ENCODE results near the gene CCDC97. TPM values are rescaled to one million over a fixed set of nuclear protein-coding genes. Genes with fewer than 3 reads are reported as not detected.

Gene CCDC97
- total RNA-seq, 1 donor from 2014 or later, result 8.9 TPM

GRCh38 chr19:41319500-41320184 lies 9.7 kb downstream of the CCDC97 start:
- Histone ChIP-seq H3K27me3 (ENCODE audit: control insufficient read depth in 3 of 3, insufficient read depth in 3 of 3, low read length in 3 of 3) (no peaks in the 10 kb centered on the region), H3K4me1 (ENCODE audit: control insufficient read depth in 3 of 3, insufficient read depth in 3 of 3, low read length in 3 of 3) (peaks cover 32 to 37% (median 35%) of the 10 kb centered on the region in 3 donors), H3K4me3 (ENCODE audit: low read length in 3 of 3) (no peak overlapping the region), H3K9me3 (ENCODE audit: control insufficient read depth in 3 of 3, low read length in 3 of 3) (no peaks in the 10 kb centered on the region), H3K36me3 (ENCODE audit: control insufficient read depth in 3 of 3, insufficient read depth in 3 of 3, low read length in 3 of 3) (peaks cover 48 to 60% (median 54%) of the 10 kb centered on the region in 3 donors), H3K27ac (ENCODE audit: low read depth, low read length) (no peak overlapping the region), H3K9ac (ENCODE audit: low read depth in 1 of 3, low read length in 3 of 3) (no peak overlapping the region)

- H3K36me3 ChIP-seq (ENCODE audit: control insufficient read depth in 3 of 3, insufficient read depth in 3 of 3, low read length in 3 of 3), result peaks cover 48 to 60% (median 54%) of the 10 kb centered on the region in 3 donors
- H3K4me1 ChIP-seq (ENCODE audit: control insufficient read depth in 3 of 3, insufficient read depth in 3 of 3, low read length in 3 of 3), result peaks cover 34 to 42% (median 40%) of the 10 kb centered on the region in 3 donors
- no peak overlapping the region for H3K27ac ChIP-seq (ENCODE audit: low read depth, low read length)
- H3K4me3 ChIP-seq (ENCODE audit: low read length in 3 of 3), result no peak overlapping the region
- H3K9ac ChIP-seq (ENCODE audit: low read depth in 1 of 3, low read length in 3 of 3), result no peak overlapping the region
- no peaks in the 10 kb centered on the region for H3K27me3 ChIP-seq (ENCODE audit: control insufficient read depth in 3 of 3, insufficient read depth in 3 of 3, low read length in 3 of 3)
- no peaks in the 10 kb centered on the region for H3K9me3 ChIP-seq (ENCODE audit: control insufficient read depth in 3 of 3, low read length in 3 of 3)
Measured at GRCh38 chr19:41320185-41320518, 10.2 kb downstream of the CCDC97 start.

DNA sequence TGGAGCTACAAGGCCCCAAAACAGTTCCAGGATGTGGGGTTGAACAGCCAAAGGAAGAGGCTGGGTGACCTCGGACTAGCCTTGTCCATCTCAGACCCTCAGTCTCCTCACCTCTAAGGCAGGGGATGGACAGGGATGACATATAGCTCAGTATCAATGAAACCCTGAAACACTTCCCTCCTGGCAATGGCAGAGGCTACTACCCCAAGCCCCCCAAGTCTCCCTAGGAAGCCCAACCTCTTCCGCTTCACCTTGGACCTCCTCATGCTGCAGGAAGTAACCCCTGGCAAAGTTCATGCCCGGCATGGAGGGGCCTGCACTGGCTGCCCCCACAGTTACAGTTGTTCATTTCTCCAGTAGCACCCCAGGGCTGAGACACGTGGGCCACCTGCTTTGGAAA lies 10.6 kb downstream of the CCDC97 start:
- Histone ChIP-seq H3K27ac (ENCODE audit: low read depth, low read length) (no peak overlapping the region), H3K4me1 (ENCODE audit: control insufficient read depth in 3 of 3, insufficient read depth in 3 of 3, low read length in 3 of 3) (peaks cover 38 to 46% (median 44%) of the 10 kb centered on the region in 3 donors), H3K9me3 (ENCODE audit: control insufficient read depth in 3 of 3, low read length in 3 of 3) (no peaks in the 10 kb centered on the region), H3K36me3 (ENCODE audit: control insufficient read depth in 3 of 3, insufficient read depth in 3 of 3, low read length in 3 of 3) (peaks cover 48 to 60% (median 54%) of the 10 kb centered on the region in 3 donors), H3K4me3 (ENCODE audit: low read length in 3 of 3) (no peak overlapping the region), H3K9ac (ENCODE audit: low read depth in 1 of 3, low read length in 3 of 3) (no peak overlapping the region), H3K27me3 (ENCODE audit: control insufficient read depth in 3 of 3, insufficient read depth in 3 of 3, low read length in 3 of 3) (no peaks in the 10 kb centered on the region)

DNA sequence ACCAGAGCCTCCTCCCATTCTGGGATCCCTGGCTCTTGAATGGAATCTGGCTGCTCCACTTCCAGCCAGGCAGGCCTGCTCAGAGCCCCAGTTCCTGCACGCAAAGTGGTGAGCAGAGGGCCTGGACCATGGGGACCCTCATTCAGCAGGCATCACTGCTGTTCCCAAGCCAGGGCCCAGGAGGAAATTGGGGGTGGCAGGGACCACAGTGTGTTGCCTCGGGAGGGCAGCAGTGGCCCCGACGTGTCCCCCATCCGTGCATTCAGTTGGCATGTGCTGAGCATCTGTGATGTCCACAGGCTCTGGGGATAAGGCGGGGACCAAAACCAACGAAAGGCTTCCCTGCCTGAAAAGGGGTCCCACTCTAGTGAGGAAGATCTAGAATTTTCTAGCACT lies 11.2 kb downstream of the CCDC97 start:
- H3K36me3 ChIP-seq (ENCODE audit: control insufficient read depth in 3 of 3, insufficient read depth in 3 of 3, low read length in 3 of 3), result peaks cover 45 to 60% (median 48%) of the 10 kb centered on the region in 3 donors
- no peak overlapping the region for H3K4me3 ChIP-seq (ENCODE audit: low read length in 3 of 3)
- H3K9me3 ChIP-seq (ENCODE audit: control insufficient read depth in 3 of 3, low read length in 3 of 3), result no peaks in the 10 kb centered on the region
- no peaks in the 10 kb centered on the region for H3K27me3 ChIP-seq (ENCODE audit: control insufficient read depth in 3 of 3, insufficient read depth in 3 of 3, low read length in 3 of 3)
- peaks cover 44 to 52% (median 50%) of the 10 kb centered on the region in 3 donors for H3K4me1 ChIP-seq (ENCODE audit: control insufficient read depth in 3 of 3, insufficient read depth in 3 of 3, low read length in 3 of 3)
- peak overlapping the region in 2 of 3 donors; percentile 1 to 64 for H3K9ac ChIP-seq (ENCODE audit: low read depth in 1 of 3, low read length in 3 of 3)
- H3K27ac ChIP-seq (ENCODE audit: low read depth, low read length), result peak overlapping the region; percentile 89

DNA sequence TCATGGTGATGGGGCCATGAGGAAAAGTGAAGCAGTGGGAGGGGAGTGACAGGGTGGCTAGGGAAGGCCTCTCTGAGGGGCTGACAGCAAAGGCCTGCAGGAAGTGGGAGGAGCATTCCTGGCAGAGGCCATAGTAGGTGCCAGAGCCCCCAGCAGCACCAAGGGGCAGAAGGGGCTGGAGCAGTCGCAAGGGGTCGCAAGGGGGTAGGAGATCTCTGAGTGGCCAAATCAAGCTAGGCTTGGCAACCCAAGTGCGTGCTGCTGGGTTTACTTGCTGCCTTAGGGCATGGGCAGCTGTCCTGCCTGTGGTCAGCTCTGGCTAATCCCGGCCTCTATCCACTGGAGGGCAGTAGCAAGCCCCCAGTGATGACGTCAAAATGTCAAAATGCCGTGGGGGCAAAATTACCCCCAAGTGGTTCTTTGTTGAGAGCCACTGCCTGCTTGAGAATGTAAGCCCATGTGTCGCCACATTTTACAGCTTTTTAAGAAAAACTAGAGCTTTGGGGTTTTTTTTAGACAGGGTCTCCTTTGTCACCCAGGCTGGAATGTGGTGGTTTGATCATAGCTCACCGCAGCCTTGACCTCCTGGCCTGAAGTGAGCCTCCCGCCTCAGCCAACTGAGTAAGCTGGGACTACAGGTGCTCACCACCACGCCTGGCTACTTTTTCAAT lies 11.8 kb downstream of the CCDC97 start:
- peak overlapping the region in 2 of 3 donors; percentile 1 to 64 for H3K9ac ChIP-seq (ENCODE audit: low read depth in 1 of 3, low read length in 3 of 3)
- peaks cover 39 to 55% (median 43%) of the 10 kb centered on the region in 3 donors for H3K36me3 ChIP-seq (ENCODE audit: control insufficient read depth in 3 of 3, insufficient read depth in 3 of 3, low read length in 3 of 3)
- H3K4me3 ChIP-seq (ENCODE audit: low read length in 3 of 3), result peak overlapping the region in 1 of 3 donors; percentile 29
- H3K27me3 ChIP-seq (ENCODE audit: control insufficient read depth in 3 of 3, insufficient read depth in 3 of 3, low read length in 3 of 3), result no peaks in the 10 kb centered on the region
- no peaks in the 10 kb centered on the region for H3K9me3 ChIP-seq (ENCODE audit: control insufficient read depth in 3 of 3, low read length in 3 of 3)
- peak overlapping the region; percentile 89 for H3K27ac ChIP-seq (ENCODE audit: low read depth, low read length)
- H3K4me1 ChIP-seq (ENCODE audit: control insufficient read depth in 3 of 3, insufficient read depth in 3 of 3, low read length in 3 of 3), result peaks cover 49 to 58% (median 56%) of the 10 kb centered on the region in 3 donors

DNA sequence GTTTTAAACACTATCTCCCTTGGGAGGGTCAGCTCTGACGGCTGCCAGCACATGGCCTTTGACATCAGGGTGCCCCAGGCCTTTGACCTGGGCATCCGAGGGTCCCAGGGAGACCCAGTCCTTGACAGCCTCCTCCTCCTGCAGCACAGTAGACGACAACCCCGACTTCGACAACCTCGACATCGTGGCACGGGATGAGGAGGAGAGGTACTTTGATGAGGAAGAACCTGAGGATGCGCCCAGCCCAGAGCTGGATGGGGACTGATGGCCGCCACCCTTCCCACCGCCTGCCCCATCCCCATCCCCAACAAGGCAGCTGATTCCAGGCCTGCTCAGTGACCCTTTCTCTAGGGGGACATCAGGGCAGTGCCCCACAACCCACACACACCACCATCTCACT lies 12.5 kb downstream of the CCDC97 start:
- Histone ChIP-seq H3K36me3 (ENCODE audit: control insufficient read depth in 3 of 3, insufficient read depth in 3 of 3, low read length in 3 of 3) (peaks cover 34 to 48% (median 35%) of the 10 kb centered on the region in 3 donors), H3K4me3 (ENCODE audit: low read length in 3 of 3) (no peak overlapping the region), H3K9me3 (ENCODE audit: control insufficient read depth in 3 of 3, low read length in 3 of 3) (no peaks in the 10 kb centered on the region), H3K27me3 (ENCODE audit: control insufficient read depth in 3 of 3, insufficient read depth in 3 of 3, low read length in 3 of 3) (no peaks in the 10 kb centered on the region), H3K9ac (ENCODE audit: low read depth in 1 of 3, low read length in 3 of 3) (peak overlapping the region in 2 of 3 donors; percentile 20 to 64), H3K27ac (ENCODE audit: low read depth, low read length) (peak overlapping the region; percentile 89), H3K4me1 (ENCODE audit: control insufficient read depth in 3 of 3, insufficient read depth in 3 of 3, low read length in 3 of 3) (peaks cover 54 to 65% (median 63%) of the 10 kb centered on the region in 3 donors)

- Histone ChIP-seq H3K27me3 (ENCODE audit: control insufficient read depth in 3 of 3, insufficient read depth in 3 of 3, low read length in 3 of 3) (no peaks in the 10 kb centered on the region), H3K36me3 (ENCODE audit: control insufficient read depth in 3 of 3, insufficient read depth in 3 of 3, low read length in 3 of 3) (peaks cover 31 to 44% (median 35%) of the 10 kb centered on the region in 3 donors), H3K27ac (ENCODE audit: low read depth, low read length) (peak overlapping the region; percentile 89), H3K4me3 (ENCODE audit: low read length in 3 of 3) (no peak overlapping the region), H3K4me1 (ENCODE audit: control insufficient read depth in 3 of 3, insufficient read depth in 3 of 3, low read length in 3 of 3) (peaks cover 59 to 70% (median 69%) of the 10 kb centered on the region in 3 donors), H3K9ac (ENCODE audit: low read depth in 1 of 3, low read length in 3 of 3) (peak overlapping the region in 2 of 3 donors; percentile 20 to 64), H3K9me3 (ENCODE audit: control insufficient read depth in 3 of 3, low read length in 3 of 3) (no peaks in the 10 kb centered on the region)
Measured at GRCh38 chr19:41323023-41323422, 13.1 kb downstream of the CCDC97 start.

GRCh38 chr19:41323430-41324125 lies 13.6 kb downstream of the CCDC97 start:
- Histone ChIP-seq H3K9ac (ENCODE audit: low read depth in 1 of 3, low read length in 3 of 3) (peak overlapping the region in 1 of 3 donors; percentile 64), H3K9me3 (ENCODE audit: control insufficient read depth in 3 of 3, low read length in 3 of 3) (no peaks in the 10 kb centered on the region), H3K27ac (ENCODE audit: low read depth, low read length) (peak overlapping the region; percentile 89), H3K4me3 (ENCODE audit: low read length in 3 of 3) (no peak overlapping the region), H3K27me3 (ENCODE audit: control insufficient read depth in 3 of 3, insufficient read depth in 3 of 3, low read length in 3 of 3) (no peaks in the 10 kb centered on the region), H3K36me3 (ENCODE audit: control insufficient read depth in 3 of 3, insufficient read depth in 3 of 3, low read length in 3 of 3) (peaks cover 28 to 41% (median 31%) of the 10 kb centered on the region in 3 donors), H3K4me1 (ENCODE audit: control insufficient read depth in 3 of 3, insufficient read depth in 3 of 3, low read length in 3 of 3) (peaks cover 63 to 76% (median 74%) of the 10 kb centered on the region in 3 donors)

GRCh38 chr19:41324231-41324702 lies 14.3 kb downstream of the CCDC97 start:
- Histone ChIP-seq H3K27me3 (ENCODE audit: control insufficient read depth in 3 of 3, insufficient read depth in 3 of 3, low read length in 3 of 3) (no peaks in the 10 kb centered on the region), H3K9me3 (ENCODE audit: control insufficient read depth in 3 of 3, low read length in 3 of 3) (no peaks in the 10 kb centered on the region), H3K36me3 (ENCODE audit: control insufficient read depth in 3 of 3, insufficient read depth in 3 of 3, low read length in 3 of 3) (peaks cover 21 to 36% (median 24%) of the 10 kb centered on the region in 3 donors), H3K4me1 (ENCODE audit: control insufficient read depth in 3 of 3, insufficient read depth in 3 of 3, low read length in 3 of 3) (peaks cover 68 to 81% (median 80%) of the 10 kb centered on the region in 3 donors), H3K4me3 (ENCODE audit: low read length in 3 of 3) (no peak overlapping the region), H3K9ac (ENCODE audit: low read depth in 1 of 3, low read length in 3 of 3) (peak overlapping the region in 1 of 3 donors; percentile 64), H3K27ac (ENCODE audit: low read depth, low read length) (peak overlapping the region; percentile 89)
